Upper lobe of left lung (tissue), 4 donors: ENCODE results near the gene SCGB2B2.

Source experiments
- EP300 ChIP-seq, 4 donors: sonication (generic); formaldehyde crosslinking; IDR thresholded peaks; one replicate each; pipeline ENCODE4 v1.5.1; 2017; ENCODE audit warnings: antibody characterized with exemption in 4 of 4, control low read depth in 2 of 4
- POLR2AphosphoS5 ChIP-seq, 2 donors: sonication (generic); formaldehyde crosslinking; IDR thresholded peaks; one replicate each; pipeline ENCODE4 v1.5.1; 2017; ENCODE audit warnings: antibody characterized with exemption in 2 of 2
- TF ChIP-seq, protein P1 (sequence below), 6 experiments: fragments of 450-650 bp in 4 of 6; fragments of 200-600 bp in 2 of 6; sonication (generic) in 2 of 6; IDR thresholded peaks; one replicate each; pipeline ENCODE4 v1.5.1; 2016 to 2019; ENCODE audit warnings: antibody characterized with exemption in 6 of 6

- TF ChIP-seq EP300 (IDR thresholded peaks at IDR 0.05), result no peak
- no peak for TF ChIP-seq POLR2AphosphoS5 (IDR thresholded peaks at IDR 0.05)
- TF ChIP-seq, protein P1, sequence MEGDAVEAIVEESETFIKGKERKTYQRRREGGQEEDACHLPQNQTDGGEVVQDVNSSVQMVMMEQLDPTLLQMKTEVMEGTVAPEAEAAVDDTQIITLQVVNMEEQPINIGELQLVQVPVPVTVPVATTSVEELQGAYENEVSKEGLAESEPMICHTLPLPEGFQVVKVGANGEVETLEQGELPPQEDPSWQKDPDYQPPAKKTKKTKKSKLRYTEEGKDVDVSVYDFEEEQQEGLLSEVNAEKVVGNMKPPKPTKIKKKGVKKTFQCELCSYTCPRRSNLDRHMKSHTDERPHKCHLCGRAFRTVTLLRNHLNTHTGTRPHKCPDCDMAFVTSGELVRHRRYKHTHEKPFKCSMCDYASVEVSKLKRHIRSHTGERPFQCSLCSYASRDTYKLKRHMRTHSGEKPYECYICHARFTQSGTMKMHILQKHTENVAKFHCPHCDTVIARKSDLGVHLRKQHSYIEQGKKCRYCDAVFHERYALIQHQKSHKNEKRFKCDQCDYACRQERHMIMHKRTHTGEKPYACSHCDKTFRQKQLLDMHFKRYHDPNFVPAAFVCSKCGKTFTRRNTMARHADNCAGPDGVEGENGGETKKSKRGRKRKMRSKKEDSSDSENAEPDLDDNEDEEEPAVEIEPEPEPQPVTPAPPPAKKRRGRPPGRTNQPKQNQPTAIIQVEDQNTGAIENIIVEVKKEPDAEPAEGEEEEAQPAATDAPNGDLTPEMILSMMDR (IDR thresholded peaks at IDR 0.05), result peak; percentile 58 to 77 (median 75)
Measured at GRCh38 chr19:34639491-34640085, 37.4 kb downstream of the SCGB2B2 start.
